Skeletal muscle tissue (tissue), 4 donors: ENCODE measurements around the gene GADD45GIP1. TPM values are rescaled to one million over a fixed set of nuclear protein-coding genes. Genes with fewer than 3 reads are reported as not detected.
"Not testable (repeated sequence)": the region's sequence is repeated elsewhere in the genome, so short reads cannot be mapped to it uniquely, and the experiment has no call there.

Experiments
- H3K27ac ChIP-seq: one replicate; pipeline ENCODE4 v1.7.0; 2013; ENCODE audit warnings: mild to moderate bottlenecking, low read depth, low read length, inconsistent platforms
- H3K27me3 ChIP-seq, 3 donors: one replicate each; pipeline ENCODE4 v1.7.0; 2013; ENCODE audit warnings: low read length in 3 of 3; ENCODE audit not compliant: control insufficient read depth in 3 of 3, insufficient read depth in 3 of 3
- H3K36me3 ChIP-seq, 3 donors: one replicate each; pipeline ENCODE4 v1.7.0; 2013; ENCODE audit warnings: low read length in 3 of 3; ENCODE audit not compliant: control insufficient read depth in 3 of 3, insufficient read depth in 3 of 3
- H3K4me1 ChIP-seq, 3 donors: one replicate each; pipeline ENCODE4 v1.7.0; 2013; ENCODE audit warnings: low read length in 3 of 3, mild to moderate bottlenecking in 3 of 3; ENCODE audit not compliant: control insufficient read depth in 3 of 3, insufficient read depth in 3 of 3
- H3K4me3 ChIP-seq, 3 donors: one replicate each; pipeline ENCODE4 v1.7.0; 2013; ENCODE audit warnings: low read length in 3 of 3
- H3K9ac ChIP-seq, 3 donors: one replicate each; pipeline ENCODE4 v1.7.0; 2013; ENCODE audit warnings: low read length in 3 of 3, mild to moderate bottlenecking in 3 of 3, moderate library complexity in 2 of 3, low read depth in 1 of 3
- H3K9me3 ChIP-seq, 3 donors: one replicate each; pipeline ENCODE4 v1.7.0; 2013; ENCODE audit warnings: low read length in 3 of 3; ENCODE audit not compliant: control insufficient read depth in 3 of 3
- total RNA-seq: library from RNA; depleted of rRNA; stranded (reverse); fragments of >200 nt; gene quantifications from one replicate; pipeline ENCODE4 v1.2.3, GENCODE V29; 2014
- donor health status: Osteomylitis.

GADD45GIP1 gene
- total RNA-seq, 1 donor from 2014 or later: 21.4 TPM

DNA sequence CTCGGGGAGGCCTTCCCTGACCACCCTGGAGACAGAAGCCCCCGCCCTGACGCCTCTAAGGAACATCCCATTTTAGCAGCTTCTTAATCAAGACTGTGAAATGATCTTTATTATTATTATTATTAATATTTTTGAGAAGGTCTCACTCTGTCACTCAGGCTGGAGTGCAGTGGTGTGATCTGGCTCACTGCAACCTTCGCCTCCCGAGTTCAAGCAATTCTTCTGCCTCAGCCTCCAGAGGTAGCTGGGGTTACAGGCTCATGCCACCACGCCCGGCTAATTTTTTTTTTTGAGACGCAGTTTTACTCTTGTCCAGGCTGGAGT, 8.8 kb upstream of the GADD45GIP1 start:
- Histone ChIP-seq H3K4me3 (peak overlapping the region in 2 of 3 donors; percentile 69 to 81), H3K27ac (no peak overlapping the region), H3K9me3 (no peaks in the 10 kb centered on the region), H3K36me3 (no peaks in the 10 kb centered on the region), H3K27me3 (no peaks in the 10 kb centered on the region), H3K9ac (peak overlapping the region in 2 of 3 donors; percentile 72 to 75), H3K4me1 (peaks cover 3 to 17% (median 15%) of the 10 kb centered on the region in 3 donors)

DNA sequence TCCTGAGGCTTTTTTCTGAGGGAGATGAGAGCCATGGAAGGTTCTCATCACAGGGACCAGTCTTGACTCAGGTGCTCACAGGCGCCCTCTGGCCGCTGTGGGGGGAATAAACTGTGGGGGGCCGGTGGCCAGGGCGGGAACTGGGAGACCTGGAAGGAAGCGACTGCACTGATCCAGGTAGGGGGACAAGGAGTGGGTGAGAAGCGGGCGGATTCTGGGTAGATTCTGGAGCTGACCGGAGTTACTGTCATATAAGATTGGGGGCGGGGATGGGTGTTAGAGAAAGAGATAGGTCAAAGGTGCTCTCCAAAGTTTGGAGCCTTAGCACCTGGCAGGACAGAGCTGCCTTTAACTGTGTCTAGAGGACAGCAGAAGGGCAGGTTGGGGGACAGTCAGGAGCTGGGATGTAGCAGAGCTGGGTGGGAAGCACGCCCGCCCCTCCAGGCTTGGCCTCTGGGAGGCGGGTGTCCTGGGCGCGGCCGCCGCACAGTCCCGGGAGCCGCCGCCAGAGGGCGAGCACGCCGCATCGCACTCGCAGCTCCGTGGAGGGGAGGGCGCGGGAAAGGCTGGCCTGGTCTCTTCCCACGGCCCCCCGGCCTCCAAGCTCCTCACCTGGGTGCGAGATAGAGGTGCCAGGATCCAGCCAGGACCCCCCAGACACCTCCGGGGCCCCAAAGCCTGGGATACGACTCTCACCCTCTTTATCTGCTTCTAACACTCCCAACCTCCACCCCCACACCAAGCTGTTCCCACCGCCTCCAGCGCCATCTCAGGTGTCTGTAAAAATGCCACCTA, 8.2 kb upstream of the GADD45GIP1 start:
- H3K9ac ChIP-seq: peak overlapping the region; percentile 21 to 75 (median 72)
- peaks cover 3 to 17% (median 15%) of the 10 kb centered on the region in 3 donors for H3K4me1 ChIP-seq
- peak overlapping the region; percentile 69 to 81 (median 80) for H3K4me3 ChIP-seq
- no peaks in the 10 kb centered on the region for H3K36me3 ChIP-seq
- no peaks in the 10 kb centered on the region for H3K9me3 ChIP-seq
- no peaks in the 10 kb centered on the region for H3K27me3 ChIP-seq
- H3K27ac ChIP-seq: no peak overlapping the region

DNA sequence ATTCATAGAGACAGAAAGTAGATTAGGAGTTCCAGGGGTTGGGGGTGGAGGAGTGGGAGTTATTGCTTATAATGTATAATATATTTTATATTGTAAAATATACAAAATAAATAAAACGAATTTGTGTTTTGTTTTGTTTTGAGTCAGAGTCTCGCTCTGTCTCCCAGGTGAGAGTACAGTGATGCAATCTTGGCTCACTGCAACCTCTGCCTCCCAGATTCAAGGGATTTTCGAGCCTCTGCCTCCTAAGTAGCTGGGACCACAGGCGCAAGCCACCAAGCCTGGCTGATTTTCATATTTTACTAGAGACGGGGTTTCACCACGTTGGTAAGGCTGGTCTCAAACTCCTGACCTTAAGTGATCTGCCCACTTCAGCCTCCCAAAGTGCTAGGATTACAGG, 2.5 kb upstream of the GADD45GIP1 start:
- H3K9me3 ChIP-seq: no peaks in the 10 kb centered on the region
- H3K9ac ChIP-seq: no peak overlapping the region
- H3K27me3 ChIP-seq: no peaks in the 10 kb centered on the region
- peaks cover 0 to 8% (median 0%) of the 10 kb centered on the region in 3 donors for H3K36me3 ChIP-seq
- no peak overlapping the region for H3K27ac ChIP-seq
- no peak overlapping the region for H3K4me3 ChIP-seq
- peaks cover 16 to 23% (median 19%) of the 10 kb centered on the region in 3 donors for H3K4me1 ChIP-seq

DNA sequence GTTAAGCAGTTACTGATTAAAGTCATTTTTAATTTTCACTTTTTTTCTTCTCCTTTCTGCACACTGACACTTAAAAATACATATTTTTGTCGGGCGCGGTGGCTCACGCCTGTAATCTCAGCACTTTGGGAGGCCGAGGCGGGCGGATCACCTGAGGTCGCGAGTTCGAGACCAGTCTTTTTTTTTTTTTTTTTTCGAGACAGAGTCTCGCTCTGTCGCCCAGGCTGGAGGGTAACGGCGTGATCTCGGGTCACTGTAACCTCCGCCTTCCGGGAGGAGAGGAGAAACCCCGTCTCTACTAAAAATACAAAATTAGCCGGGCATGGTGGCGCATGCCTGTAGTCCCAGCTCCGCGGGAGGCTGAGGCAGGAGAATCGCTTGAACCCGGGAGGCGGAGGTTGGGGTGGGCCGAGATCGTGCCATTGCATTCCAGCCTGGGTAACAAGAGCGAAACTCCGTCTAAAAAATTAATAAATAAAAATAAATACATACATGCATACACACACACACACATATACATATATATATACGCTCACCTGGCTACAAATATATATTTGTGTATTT, 448 bp upstream of the GADD45GIP1 start:
- Histone ChIP-seq H3K27ac (peak overlapping the region; percentile 81), H3K36me3 (peaks cover 14 to 16% (median 15%) of the 10 kb centered on the region in 3 donors), H3K9ac (peak overlapping the region; percentile 91 to 95 (median 92)), H3K4me3 (peak overlapping the region; percentile 86 to 98 (median 91)), H3K4me1 (peaks cover 35 to 40% (median 36%) of the 10 kb centered on the region in 3 donors)
- H3K27me3 ChIP-seq, H3K9me3 ChIP-seq: not testable (repeated sequence)

DNA sequence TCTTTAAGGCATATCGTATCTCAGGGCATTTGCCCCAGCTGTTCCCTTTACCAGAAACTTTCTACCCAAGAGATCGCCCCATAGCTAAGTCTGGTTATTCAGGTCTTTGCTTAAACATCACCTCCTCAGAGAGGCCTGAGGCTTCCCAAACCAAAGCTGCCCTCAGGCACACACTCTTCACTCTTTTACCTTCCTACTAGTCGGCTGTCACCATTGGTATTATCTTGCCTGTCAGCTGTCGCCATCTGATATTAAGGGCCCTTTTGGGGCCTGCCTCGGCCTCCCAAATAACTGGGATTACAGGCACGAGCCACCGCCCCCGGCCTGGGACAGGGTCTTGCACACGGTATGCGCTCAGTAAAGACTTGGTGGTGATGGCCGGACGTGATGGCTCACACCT, 1.0 kb downstream of the GADD45GIP1 start:
- Histone ChIP-seq H3K27ac (no peak overlapping the region), H3K27me3 (no peaks in the 10 kb centered on the region), H3K36me3 (peaks cover 21 to 29% (median 26%) of the 10 kb centered on the region in 3 donors), H3K9me3 (no peaks in the 10 kb centered on the region), H3K4me1 (peaks cover 41 to 51% (median 42%) of the 10 kb centered on the region in 3 donors), H3K4me3 (peak overlapping the region; percentile 86 to 98 (median 91)), H3K9ac (peak overlapping the region; percentile 54 to 95 (median 91))

DNA sequence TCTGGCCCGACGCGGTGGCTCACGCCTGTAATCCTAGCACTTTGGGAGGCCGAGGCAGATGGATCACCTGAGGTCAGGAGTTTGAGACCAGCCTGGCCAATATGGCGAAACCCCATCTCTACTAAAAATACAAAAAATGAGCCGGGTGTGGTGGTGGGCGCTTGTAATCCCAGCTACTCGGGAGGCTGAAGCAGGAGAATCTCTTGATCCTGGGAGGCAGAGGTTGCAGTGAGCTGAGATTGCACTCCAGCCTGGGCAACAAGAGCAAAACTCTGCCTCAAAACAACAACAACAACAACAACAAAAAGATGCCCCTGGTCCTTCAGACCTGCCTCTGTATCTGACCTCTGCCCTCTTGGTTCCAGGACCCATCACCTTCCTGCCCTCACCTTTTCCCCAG, 1.4 kb downstream of the GADD45GIP1 start:
- peak overlapping the region; percentile 86 to 98 (median 91) for H3K4me3 ChIP-seq
- H3K27ac ChIP-seq, H3K27me3 ChIP-seq, H3K9me3 ChIP-seq: not testable (repeated sequence)
- peaks cover 41 to 51% (median 42%) of the 10 kb centered on the region in 3 donors for H3K4me1 ChIP-seq
- H3K9ac ChIP-seq: peak overlapping the region; percentile 54 to 91 (median 57)
- peaks cover 23 to 32% (median 28%) of the 10 kb centered on the region in 3 donors for H3K36me3 ChIP-seq

DNA sequence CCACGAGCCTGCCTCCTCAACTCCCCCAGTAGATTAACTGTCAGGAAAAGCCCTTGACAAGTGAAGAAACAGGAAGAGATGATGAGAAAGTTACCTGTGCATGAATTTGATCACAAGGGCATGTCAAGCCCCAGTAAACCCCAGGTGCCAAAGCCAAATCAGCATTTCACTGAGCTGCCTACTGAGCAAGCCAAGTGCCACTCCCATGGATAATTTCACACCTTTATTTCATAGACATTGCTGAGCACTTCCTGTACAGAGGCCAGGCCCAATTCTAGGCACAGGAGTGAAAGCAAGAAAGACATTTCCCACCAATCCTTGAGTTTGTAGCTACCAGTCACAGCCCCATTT, 2.4 kb downstream of the GADD45GIP1 start:
- Histone ChIP-seq H3K27me3 (no peaks in the 10 kb centered on the region), H3K9me3 (no peaks in the 10 kb centered on the region), H3K27ac (no peak overlapping the region), H3K36me3 (peaks cover 30 to 40% (median 34%) of the 10 kb centered on the region in 3 donors), H3K9ac (peak overlapping the region in 2 of 3 donors; percentile 51 to 57), H3K4me3 (no peak overlapping the region), H3K4me1 (peaks cover 46 to 56% (median 48%) of the 10 kb centered on the region in 3 donors)

DNA sequence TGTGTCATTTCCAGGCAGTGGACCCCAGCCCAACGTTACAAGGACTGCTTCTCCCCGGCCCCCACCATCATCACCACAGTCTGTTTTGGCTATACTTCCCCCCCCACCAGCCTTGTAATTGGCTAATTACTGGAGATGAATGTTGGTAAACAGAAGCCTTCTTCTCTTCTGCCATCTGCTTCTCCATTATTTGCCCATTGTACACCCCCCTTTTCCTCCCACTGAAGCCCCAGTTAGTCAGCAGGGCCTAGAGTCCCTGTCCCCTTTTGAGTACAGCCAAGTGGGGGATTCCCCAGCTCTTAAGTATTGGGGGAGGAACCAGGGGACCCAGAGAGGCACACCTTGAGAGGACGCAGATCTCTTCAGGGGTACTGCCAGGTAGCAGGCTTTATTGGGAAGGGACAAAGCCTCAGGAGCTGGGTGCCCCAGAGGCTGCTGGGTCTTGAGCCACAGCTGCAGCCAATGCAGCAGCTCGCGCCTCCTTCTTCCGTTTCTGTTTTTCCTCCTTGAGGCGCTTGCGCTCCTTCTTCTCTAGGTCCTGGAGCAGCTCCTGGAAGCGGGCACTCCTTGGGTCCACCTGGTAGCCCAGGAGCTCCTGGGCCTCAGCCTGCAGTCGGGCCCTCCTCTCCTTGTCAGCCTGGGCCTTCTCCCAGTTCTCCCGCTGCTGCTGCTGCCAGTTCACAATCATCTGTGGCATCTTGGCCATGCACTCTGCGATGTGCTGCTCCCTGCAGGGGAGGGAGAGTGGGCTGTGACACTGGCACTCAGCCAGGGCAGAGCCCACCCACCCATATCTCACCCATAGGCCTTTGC, 3.0 kb downstream of the GADD45GIP1 start:
- Histone ChIP-seq H3K36me3 (peaks cover 36 to 46% (median 40%) of the 10 kb centered on the region in 3 donors), H3K27me3 (no peaks in the 10 kb centered on the region), H3K27ac (no peak overlapping the region), H3K9me3 (no peaks in the 10 kb centered on the region), H3K4me3 (peak overlapping the region in 1 of 3 donors; percentile 13), H3K9ac (peak overlapping the region in 1 of 3 donors; percentile 16), H3K4me1 (peaks cover 52 to 62% (median 54%) of the 10 kb centered on the region in 3 donors)

DNA sequence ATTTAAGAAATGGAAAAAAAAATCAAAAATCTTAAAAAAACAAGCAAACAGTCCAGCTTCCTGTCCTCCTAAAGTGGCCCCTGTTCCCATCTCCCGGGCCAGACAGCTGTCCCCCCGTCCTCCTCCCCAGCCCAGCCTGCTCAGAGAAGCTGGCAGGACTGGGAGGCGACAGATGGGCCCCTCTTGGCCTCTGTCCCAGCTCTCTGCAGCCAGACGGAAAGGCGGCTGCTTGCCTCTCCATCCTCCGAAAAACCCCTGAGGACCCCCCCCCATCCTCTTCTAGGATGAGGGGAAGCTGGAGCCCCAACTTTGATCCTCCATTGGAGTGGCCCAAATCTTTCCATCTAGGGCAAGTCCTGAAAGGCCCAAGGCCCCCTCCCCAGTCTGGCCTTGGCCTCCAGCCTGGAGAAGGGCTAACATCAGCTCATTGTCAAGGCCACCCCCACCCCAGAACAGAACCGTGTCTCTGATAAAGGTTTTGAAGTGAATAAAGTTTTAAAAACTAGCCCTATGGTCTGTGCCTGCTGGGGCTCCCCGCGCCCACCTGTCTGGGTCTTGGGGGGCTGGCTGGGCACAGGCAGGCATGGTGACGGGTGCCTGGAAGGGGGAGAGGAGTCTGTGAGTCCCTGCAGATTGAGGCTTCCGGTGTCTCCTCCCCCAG, 3.8 kb downstream of the GADD45GIP1 start:
- no peak overlapping the region for H3K27ac ChIP-seq
- H3K9me3 ChIP-seq: no peaks in the 10 kb centered on the region
- H3K9ac ChIP-seq: peak overlapping the region in 1 of 3 donors; percentile 16
- H3K27me3 ChIP-seq: no peaks in the 10 kb centered on the region
- H3K36me3 ChIP-seq: peaks cover 43 to 53% (median 48%) of the 10 kb centered on the region in 3 donors
- H3K4me1 ChIP-seq: peaks cover 54 to 69% (median 58%) of the 10 kb centered on the region in 3 donors
- no peak overlapping the region for H3K4me3 ChIP-seq
